ENCODE measurements around the gene ARHGEF11. TPM values are rescaled to one million over a fixed set of nuclear protein-coding genes. Genes with fewer than 3 reads are reported as not detected.

The ARHGEF11 gene
- total and polyA plus RNA-seq, 4 donors, result 5.8 to 23.7 (median 9.8) TPM

- no peak for DNase-seq (ENCODE audit: low spot score)
- Histone ChIP-seq H3K4me1 (ENCODE audit: control insufficient read depth in 4 of 4, insufficient read depth in 4 of 4, low read length in 3 of 4) (no peaks in the 10 kb centered on the region), H3K4me3 (ENCODE audit: low read depth in 1 of 3, low read length in 3 of 3) (no peak overlapping the region), H3K27me3 (ENCODE audit: control insufficient read depth in 4 of 4, insufficient read depth in 4 of 4, low read length in 3 of 4) (no peaks in the 10 kb centered on the region), H3K36me3 (ENCODE audit: control insufficient read depth in 4 of 4, insufficient read depth in 3 of 4, low read depth in 1 of 4, low read length in 3 of 4) (peaks cover 12 to 83% (median 55%) of the 10 kb centered on the region in 4 donors), H3K9me3 (ENCODE audit: control insufficient read depth in 4 of 4, low read length in 3 of 4) (no peaks in the 10 kb centered on the region), H3K27ac (ENCODE audit: low read depth in 1 of 2, low read length in 2 of 2) (no peak overlapping the region), H3K9ac (ENCODE audit: low read depth in 1 of 2, low read length in 2 of 2) (no peak overlapping the region)
- WGBS, result 95% methylated on average over 2 of the region's 2 CpGs
- TF ChIP-seq REST (IDR thresholded peaks at IDR 0.05), result no peak
- no peak for TF ChIP-seq HNF4A (conservative IDR thresholded peaks at IDR 0.05)
- TF ChIP-seq TAF1 (conservative IDR thresholded peaks at IDR 0.05), result no peak
- TF ChIP-seq FOXA2 (IDR thresholded peaks at IDR 0.05), result no peak
- TF ChIP-seq SP1 (IDR thresholded peaks at IDR 0.05), result no peak
- no peak for TF ChIP-seq JUND (IDR thresholded peaks at IDR 0.05)
- no peak for TF ChIP-seq HNF4G (IDR thresholded peaks at IDR 0.05)
- TF ChIP-seq EGR1 (IDR thresholded peaks at IDR 0.05; ENCODE audit: low read depth in 2 of 2), result no peak
- no peak for TF ChIP-seq MAX (IDR thresholded peaks at IDR 0.05)
- TF ChIP-seq ATF3 (IDR thresholded peaks at IDR 0.05), result no peak
- no peak for TF ChIP-seq NR2F2 (IDR thresholded peaks at IDR 0.05)
- TF ChIP-seq ZBTB33 (IDR thresholded peaks at IDR 0.05), result no peak
- no peak for TF ChIP-seq FOXA1 (IDR thresholded peaks at IDR 0.05)
- TF ChIP-seq YY1 (IDR thresholded peaks at IDR 0.05), result no peak
- TF ChIP-seq CTCF (IDR thresholded peaks at IDR 0.05; ENCODE audit: low read depth, low read length, missing input control), result no peak
- no peak for TF ChIP-seq RXRA (IDR thresholded peaks at IDR 0.05)
- TF ChIP-seq RAD21 (IDR thresholded peaks at IDR 0.05), result no peak
- TF ChIP-seq GABPA (IDR thresholded peaks at IDR 0.05 in 1 of 2, conservative IDR thresholded peaks at IDR 0.05 in 1 of 2), result no peak
Observed at GRCh38 chr1:156959414-156959813, 86.1 kb downstream of the ARHGEF11 start.
